ENCODE data around the gene PRRT3.
A peak's percentile ranks its signal among the peaks of the same experiment; 100 is the strongest.

The PRRT3 gene

DNA sequence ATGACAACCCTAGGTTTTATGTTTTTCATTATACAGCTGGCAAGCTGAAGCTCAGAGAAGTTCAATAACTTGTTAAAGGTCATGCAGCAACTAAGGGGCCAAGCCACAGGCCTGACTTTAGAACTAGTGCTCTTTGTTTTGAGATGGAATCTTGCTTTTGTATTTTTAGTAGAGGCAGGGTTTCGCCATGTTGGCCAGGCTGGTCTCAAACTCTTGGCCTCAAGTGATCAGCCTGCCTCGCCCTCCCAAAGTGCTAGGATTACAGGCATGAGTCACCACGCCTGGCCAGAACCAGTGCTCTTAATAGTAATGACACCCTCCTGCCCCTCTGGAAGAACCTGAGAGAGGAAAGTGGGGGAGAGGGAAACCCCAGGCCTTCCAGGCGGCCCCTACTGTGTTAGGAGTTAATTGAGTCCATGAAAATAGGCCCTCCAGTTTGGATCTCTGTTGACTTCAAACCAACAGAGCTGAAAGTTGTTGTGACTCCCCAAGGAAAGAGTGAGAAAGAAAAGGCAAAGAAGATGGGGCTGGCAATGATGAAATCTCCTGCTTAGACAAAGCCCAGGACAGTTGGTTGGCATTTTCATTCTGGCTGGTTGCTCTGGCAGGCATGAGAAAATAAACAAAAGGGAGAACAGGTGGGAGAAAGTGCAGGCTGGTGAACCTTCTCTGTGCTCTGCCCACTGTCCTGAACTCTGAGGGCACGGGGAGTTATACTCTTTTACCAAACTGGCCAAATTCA lies 3.6 kb upstream of the PRRT3 start:
- H3K27me3 Mint-ChIP-seq, result no peaks in the 10 kb centered on the region
- no peaks in the 10 kb centered on the region for H3K9me3 Mint-ChIP-seq
- H3K36me3 Mint-ChIP-seq (ENCODE audit: low read depth), result peaks cover 2% of the 10 kb centered on the region
- peak overlapping the region; percentile 0 for H3K27ac Mint-ChIP-seq
- H3K4me1 Mint-ChIP-seq (ENCODE audit: low read depth), result peaks cover 13% of the 10 kb centered on the region
- no peak overlapping the region for H3K4me3 Mint-ChIP-seq
- no peak for DNase-seq

GRCh38 chr3:9955067-9955502 lies 2.9 kb upstream of the PRRT3 start:
- H3K27me3 Mint-ChIP-seq, result no peaks in the 10 kb centered on the region
- no peak for DNase-seq
- H3K36me3 Mint-ChIP-seq (ENCODE audit: low read depth), result peaks cover 2% of the 10 kb centered on the region
- no peak overlapping the region for H3K4me3 Mint-ChIP-seq
- no peaks in the 10 kb centered on the region for H3K9me3 Mint-ChIP-seq
- H3K27ac Mint-ChIP-seq, result no peak overlapping the region
- H3K4me1 Mint-ChIP-seq (ENCODE audit: low read depth), result peaks cover 18% of the 10 kb centered on the region

DNA sequence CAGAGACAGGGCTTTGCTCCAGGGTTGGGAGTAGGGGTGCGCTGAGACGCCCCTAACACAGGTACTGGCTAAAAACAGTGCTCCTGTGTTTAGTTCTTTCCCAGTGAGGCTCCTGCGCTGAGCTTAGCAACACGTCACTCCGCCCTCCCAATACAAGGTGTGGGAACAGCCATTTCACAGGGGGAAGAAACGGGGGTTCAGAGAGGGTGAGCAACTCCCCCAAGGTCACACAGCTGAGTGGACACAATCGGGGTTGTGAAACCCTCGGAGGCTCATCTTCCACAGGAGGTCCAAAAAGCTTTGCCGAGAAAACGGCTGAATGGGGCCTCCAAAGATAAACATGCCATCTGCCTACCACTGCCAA lies 628 bp downstream of the PRRT3 start:
- no peak for DNase-seq
- H3K27me3 Mint-ChIP-seq, result no peaks in the 10 kb centered on the region
- no peaks in the 10 kb centered on the region for H3K9me3 Mint-ChIP-seq
- peaks cover 13% of the 10 kb centered on the region for H3K36me3 Mint-ChIP-seq (ENCODE audit: low read depth)
- H3K4me1 Mint-ChIP-seq (ENCODE audit: low read depth), result peaks cover 15% of the 10 kb centered on the region
- H3K27ac Mint-ChIP-seq, result peak overlapping the region; percentile 77
- H3K4me3 Mint-ChIP-seq, result peak overlapping the region; percentile 81

DNA sequence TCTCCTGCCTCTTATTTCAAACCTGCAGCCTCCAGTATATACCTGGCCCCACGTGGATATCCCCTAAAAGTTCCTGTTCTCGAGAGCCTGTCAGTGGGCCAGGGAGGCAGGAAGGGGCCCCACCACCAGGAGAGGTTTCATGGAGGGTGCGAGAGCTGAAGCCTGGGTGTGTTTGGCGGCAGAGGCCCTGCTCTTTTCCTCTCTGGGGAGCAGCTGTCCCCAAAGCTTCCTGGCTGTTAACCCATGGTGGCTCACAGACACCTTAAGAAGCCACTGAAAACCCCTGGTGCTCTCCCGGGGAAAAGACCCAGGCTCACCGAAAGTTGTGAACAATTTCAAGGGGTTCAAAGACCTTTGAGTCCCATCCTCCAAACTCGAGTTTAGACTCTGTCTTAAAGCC lies 1.1 kb downstream of the PRRT3 start:
- peaks cover 15% of the 10 kb centered on the region for H3K36me3 Mint-ChIP-seq (ENCODE audit: low read depth)
- H3K4me1 Mint-ChIP-seq (ENCODE audit: low read depth), result peaks cover 17% of the 10 kb centered on the region
- H3K4me3 Mint-ChIP-seq, result peak overlapping the region; percentile 81
- DNase-seq, result no peak
- H3K27me3 Mint-ChIP-seq, result no peaks in the 10 kb centered on the region
- no peaks in the 10 kb centered on the region for H3K9me3 Mint-ChIP-seq
- H3K27ac Mint-ChIP-seq, result peak overlapping the region; percentile 77

- Mint-ChIP-seq H3K4me1 (ENCODE audit: low read depth) (peaks cover 23% of the 10 kb centered on the region), H3K36me3 (ENCODE audit: low read depth) (peaks cover 22% of the 10 kb centered on the region), H3K9me3 (no peaks in the 10 kb centered on the region), H3K4me3 (no peak overlapping the region), H3K27ac (no peak overlapping the region), H3K27me3 (no peaks in the 10 kb centered on the region)
- no peak for DNase-seq
These were observed 2.6 kb downstream of the PRRT3 start for GRCh38 chr3:9949626-9950025.

DNA sequence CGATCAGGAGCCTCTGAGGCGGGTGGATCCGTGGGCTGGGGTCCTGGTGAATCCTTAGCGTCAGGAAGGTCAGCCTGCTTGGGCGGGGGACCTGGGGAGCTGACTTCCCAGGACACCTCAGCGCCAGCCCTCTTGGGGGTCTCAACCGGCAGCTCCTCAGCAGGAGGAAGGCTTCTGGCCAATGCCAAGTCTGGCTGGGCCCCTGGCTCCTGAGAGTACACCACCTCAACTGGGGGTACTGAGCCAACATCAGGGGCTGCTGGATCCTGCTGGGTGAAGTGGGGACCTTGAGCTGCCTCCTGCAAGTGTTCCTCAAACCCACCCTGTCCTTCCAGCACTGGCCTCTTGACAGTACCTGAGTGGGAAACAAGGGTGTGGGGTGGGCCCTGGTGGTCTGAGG lies 3.1 kb downstream of the PRRT3 start:
- Mint-ChIP-seq H3K36me3 (ENCODE audit: low read depth) (peaks cover 27% of the 10 kb centered on the region), H3K27me3 (no peaks in the 10 kb centered on the region), H3K27ac (no peak overlapping the region), H3K4me3 (no peak overlapping the region), H3K4me1 (ENCODE audit: low read depth) (peaks cover 23% of the 10 kb centered on the region), H3K9me3 (no peaks in the 10 kb centered on the region)
- no peak for DNase-seq

DNA sequence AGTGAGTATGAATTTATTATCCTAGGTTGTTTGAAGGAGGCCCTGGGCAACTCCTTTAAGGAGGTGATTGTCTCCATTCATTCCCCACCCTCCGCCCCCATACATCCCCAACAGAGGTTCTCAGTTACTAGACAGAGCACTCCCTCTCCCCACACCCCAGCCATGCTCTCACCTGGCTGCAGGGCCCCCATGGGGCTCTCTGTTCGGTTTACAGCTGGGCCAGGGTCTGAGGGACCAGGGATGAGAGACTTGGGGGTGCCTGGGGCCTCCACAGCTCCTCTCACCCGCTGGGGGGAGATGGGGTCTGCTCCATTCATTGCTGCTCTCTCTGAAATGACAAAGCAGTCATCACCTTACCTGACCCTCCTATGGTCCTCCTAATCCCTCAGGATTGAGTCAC lies 3.6 kb downstream of the PRRT3 start:
- Mint-ChIP-seq H3K4me1 (ENCODE audit: low read depth) (peaks cover 23% of the 10 kb centered on the region), H3K36me3 (ENCODE audit: low read depth) (peaks cover 33% of the 10 kb centered on the region), H3K27me3 (no peaks in the 10 kb centered on the region), H3K9me3 (no peaks in the 10 kb centered on the region), H3K27ac (no peak overlapping the region), H3K4me3 (no peak overlapping the region)
- DNase-seq, result no peak

GRCh38 chr3:9947025-9947995 lies 4.9 kb downstream of the PRRT3 start:
- no peak overlapping the region for H3K27ac Mint-ChIP-seq
- no peak overlapping the region for H3K4me3 Mint-ChIP-seq

DNA sequence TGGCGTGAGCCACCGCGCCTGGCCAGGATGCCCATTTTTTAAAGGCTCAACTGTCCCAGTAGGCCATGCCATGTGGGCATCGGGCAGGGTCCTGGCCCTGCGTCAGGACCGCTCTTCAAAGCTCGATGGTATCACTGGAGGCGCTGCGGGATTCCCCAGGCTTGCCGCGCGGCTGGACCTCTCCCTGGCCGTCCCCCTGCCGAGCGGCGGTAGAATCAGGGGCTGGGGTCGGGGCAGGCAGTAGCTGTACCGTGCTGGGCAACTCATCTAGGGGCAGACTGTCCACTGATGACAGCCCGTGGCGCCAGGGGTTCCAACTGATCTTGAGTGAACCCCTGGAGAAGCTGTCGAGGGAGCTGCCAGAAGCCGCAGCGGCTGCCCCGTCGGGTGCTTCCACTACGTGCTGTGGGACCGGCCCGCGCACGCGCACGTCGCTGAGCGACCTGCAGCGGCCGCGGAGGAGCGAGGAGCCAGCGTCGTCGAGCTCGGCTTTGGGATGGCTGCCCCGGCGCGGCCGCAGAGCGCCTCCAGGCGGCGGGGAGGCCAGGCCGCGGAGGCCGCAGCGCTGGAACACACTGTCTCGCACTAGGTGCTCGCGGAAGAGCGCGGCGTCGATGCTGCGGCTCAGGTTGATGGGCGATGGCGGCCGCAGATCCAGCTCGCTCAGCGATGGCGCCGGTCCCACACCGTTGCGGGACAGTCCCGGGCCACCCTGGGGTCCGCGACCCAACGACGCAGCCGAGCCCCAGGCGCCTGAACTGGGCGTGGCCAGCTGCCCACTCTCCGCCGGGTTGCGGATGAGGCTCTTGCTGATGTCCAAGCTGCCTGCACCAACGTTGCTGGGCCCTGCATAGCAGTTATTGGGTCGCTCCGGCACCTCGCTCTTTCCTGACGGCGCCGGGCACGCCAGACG lies 5.8 kb downstream of the PRRT3 start:
- H3K9me3 Mint-ChIP-seq, result no peaks in the 10 kb centered on the region
- no peaks in the 10 kb centered on the region for H3K27me3 Mint-ChIP-seq
- peak overlapping the region; percentile 85 for H3K4me3 Mint-ChIP-seq
- peak overlapping the region; percentile 92 for H3K27ac Mint-ChIP-seq
- peaks cover 19% of the 10 kb centered on the region for H3K4me1 Mint-ChIP-seq (ENCODE audit: low read depth)
- DNase-seq, result peak; percentile 88
- H3K36me3 Mint-ChIP-seq (ENCODE audit: low read depth), result peaks cover 44% of the 10 kb centered on the region

More at GRCh38 chr3:9947025-9947995, 4.9 kb downstream of the PRRT3 start:
- Mint-ChIP-seq H3K4me1 (ENCODE audit: low read depth) (peaks cover 23% of the 10 kb centered on the region), H3K36me3 (ENCODE audit: low read depth) (peaks cover 40% of the 10 kb centered on the region), H3K9me3 (no peaks in the 10 kb centered on the region), H3K27me3 (no peaks in the 10 kb centered on the region)
- no peak for DNase-seq

- Mint-ChIP-seq H3K4me3 (peak overlapping the region; percentile 65), H3K9me3 (no peaks in the 10 kb centered on the region), H3K36me3 (ENCODE audit: low read depth) (peaks cover 51% of the 10 kb centered on the region), H3K27ac (peak overlapping the region; percentile 67), H3K27me3 (no peaks in the 10 kb centered on the region), H3K4me1 (ENCODE audit: low read depth) (peaks cover 10% of the 10 kb centered on the region)
- DNase-seq, result no peak
These were observed 6.8 kb downstream of the PRRT3 start for GRCh38 chr3:9945358-9945757.

DNA sequence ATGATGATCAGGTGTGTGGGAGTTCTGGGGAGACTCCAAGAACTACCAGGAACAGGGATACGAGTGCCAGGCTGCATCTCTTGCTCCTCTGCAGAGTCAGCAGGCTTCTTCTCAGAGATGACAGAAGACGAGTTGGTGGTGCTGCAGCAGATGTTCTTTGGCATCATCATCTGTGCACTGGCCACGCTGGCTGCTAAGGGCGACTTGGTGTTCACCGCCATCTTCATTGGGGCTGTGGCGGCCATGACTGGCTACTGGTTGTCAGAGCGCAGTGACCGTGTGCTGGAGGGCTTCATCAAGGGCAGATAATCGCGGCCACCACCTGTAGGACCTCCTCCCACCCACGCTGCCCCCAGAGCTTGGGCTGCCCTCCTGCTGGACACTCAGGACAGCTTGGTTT lies 7.9 kb downstream of the PRRT3 start:
- Mint-ChIP-seq H3K27me3 (no peaks in the 10 kb centered on the region), H3K27ac (peak overlapping the region; percentile 57), H3K36me3 (ENCODE audit: low read depth) (peaks cover 48% of the 10 kb centered on the region), H3K4me1 (ENCODE audit: low read depth) (peaks cover 8% of the 10 kb centered on the region), H3K9me3 (no peaks in the 10 kb centered on the region), H3K4me3 (no peak overlapping the region)
- no peak for DNase-seq

DNA sequence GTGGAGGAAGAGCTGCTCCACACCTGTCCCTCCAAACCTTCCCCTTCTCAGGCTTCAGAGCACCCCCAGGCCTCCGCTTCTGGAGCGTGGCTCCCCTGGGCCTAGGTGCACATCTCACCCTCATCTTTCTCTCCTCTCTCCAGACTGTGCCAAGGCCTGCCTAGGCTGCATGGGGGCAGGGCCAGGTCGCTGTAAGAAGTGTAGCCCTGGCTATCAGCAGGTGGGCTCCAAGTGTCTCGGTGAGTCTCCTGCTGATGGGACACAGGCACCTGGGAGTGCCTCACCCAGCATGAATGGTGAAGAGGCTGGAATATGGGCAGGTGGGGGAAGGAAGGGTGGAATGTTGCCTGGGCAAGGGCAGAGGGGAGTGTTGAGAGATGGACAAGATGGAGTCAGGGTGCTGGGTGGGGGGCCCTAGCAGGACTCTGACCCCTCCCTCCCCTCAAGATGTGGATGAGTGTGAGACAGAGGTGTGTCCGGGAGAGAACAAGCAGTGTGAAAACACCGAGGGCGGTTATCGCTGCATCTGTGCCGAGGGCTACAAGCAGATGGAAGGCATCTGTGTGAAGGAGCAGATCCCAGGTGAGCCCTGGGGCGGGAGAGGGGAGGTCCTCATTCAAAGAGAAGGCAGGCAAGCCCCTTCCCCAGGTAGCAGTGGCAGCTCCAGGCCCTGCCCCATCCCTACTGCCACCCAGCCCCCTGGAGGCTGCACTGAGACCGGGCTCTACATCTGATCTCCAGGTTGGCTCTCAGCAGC lies 9.1 kb downstream of the PRRT3 start:
- Mint-ChIP-seq H3K4me1 (ENCODE audit: low read depth) (peaks cover 8% of the 10 kb centered on the region), H3K36me3 (ENCODE audit: low read depth) (peaks cover 47% of the 10 kb centered on the region), H3K27me3 (no peaks in the 10 kb centered on the region), H3K9me3 (no peaks in the 10 kb centered on the region), H3K4me3 (no peak overlapping the region), H3K27ac (peak overlapping the region; percentile 20)
- DNase-seq, result no peak

DNA sequence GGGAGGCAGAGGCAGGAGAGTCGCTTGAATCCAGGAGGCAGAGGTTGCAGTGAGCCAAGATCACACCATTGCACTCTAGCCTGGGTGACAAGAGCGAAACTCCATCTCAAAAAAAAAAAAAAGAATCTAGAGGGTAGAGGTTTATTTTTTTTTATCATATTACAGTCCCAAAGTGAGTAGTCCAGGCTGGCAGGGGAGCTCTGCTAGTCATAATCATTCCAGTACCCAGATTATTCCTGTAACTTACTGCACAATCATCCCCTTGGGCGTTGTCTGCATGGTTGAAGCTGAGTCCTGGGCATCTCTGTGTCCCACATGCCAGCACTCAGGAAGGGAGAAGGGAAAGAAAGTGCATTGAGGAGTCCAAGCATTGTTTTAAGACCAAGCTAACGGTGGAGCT lies 10.0 kb downstream of the PRRT3 start:
- Mint-ChIP-seq H3K27me3 (no peaks in the 10 kb centered on the region), H3K9me3 (no peaks in the 10 kb centered on the region), H3K4me1 (ENCODE audit: low read depth) (peaks cover 11% of the 10 kb centered on the region), H3K4me3 (no peak overlapping the region), H3K36me3 (ENCODE audit: low read depth) (peaks cover 52% of the 10 kb centered on the region), H3K27ac (peak overlapping the region; percentile 34)
- no peak for DNase-seq

All from activated T-cell treated with anti-CD3 and anti-CD28 coated beads, Interleukin-2, amount 50 U/mL, for 24 hours (primary cell).